GM21786 (cell line): ENCODE results near the gene SALL4.
"Not testable (repeated sequence)": the region's sequence is repeated elsewhere in the genome, so short reads cannot be mapped to it uniquely, and the experiment has no call there.

ENCODE experiments used
- ATAC-seq: cut with Tn5 transposase; IDR thresholded peaks from one replicate; pipeline ENCODE4 v1.9.1; 2021; ENCODE audit not compliant: unreplicated experiment

SALL4 gene

GRCh38 chr20:51739722-51740249 is 62.5 kb downstream of the SALL4 start:
- no peak for ATAC-seq

GRCh38 chr20:51738877-51739447 is 63.4 kb downstream of the SALL4 start:
- no peak for ATAC-seq

- ATAC-seq: not testable (repeated sequence)
These were observed 64.1 kb downstream of the SALL4 start for GRCh38 chr20:51738261-51738660.

GRCh38 chr20:51736947-51737346 is 65.4 kb downstream of the SALL4 start:
- ATAC-seq: no peak

GRCh38 chr20:51735728-51736600 is 66.4 kb downstream of the SALL4 start:
- no peak for ATAC-seq

GRCh38 chr20:51734876-51735720 is 67.2 kb downstream of the SALL4 start:
- no peak for ATAC-seq

GRCh38 chr20:51733070-51733469 is 69.3 kb downstream of the SALL4 start:
- ATAC-seq: no peak
